Gastrocnemius medialis (tissue), 4 donors: ENCODE measurements around the gene CENPB. TPM values are rescaled to one million over a fixed set of nuclear protein-coding genes. Genes with fewer than 3 reads are reported as not detected.

ENCODE experiments used
- ATAC-seq, 2 donors: fragments of 150-250 bp; one replicate each; pipeline ENCODE4 v1.9.1; 2016
- DNase-seq, 2 donors: peaks; one replicate each; pipeline ENCODE4 v3.0.0-alpha.2; 2019
- H3K27ac ChIP-seq, 4 donors: fragments of 200-600 bp; sonication (generic); 1 replicate in 1 of 4; 2 replicates in 3 of 4; pipeline ENCODE4 v1.5.1; 2016 to 2018; ENCODE audit warnings: mild to moderate bottlenecking in 2 of 4, moderate library complexity in 1 of 4
- H3K27me3 ChIP-seq, 3 donors: fragments of 200-600 bp; sonication (generic) in 2 of 3; 1 replicate in 1 of 3; 2 replicates in 2 of 3; pipeline versions ENCODE4 v1.5.1 to v1.6.0; 2016 to 2019; ENCODE audit warnings: mild to moderate bottlenecking in 1 of 3, moderate library complexity in 1 of 3
- H3K36me3 ChIP-seq, 2 donors: fragments of 200-600 bp; sonication (generic) in 1 of 2; one replicate each; pipeline ENCODE4 v1.5.1; 2017 to 2018
- H3K4me1 ChIP-seq, 2 donors: fragments of 200-600 bp; sonication (generic) in 1 of 2; one replicate each; pipeline ENCODE4 v1.5.1; 2016 to 2017; ENCODE audit warnings: mild to moderate bottlenecking in 2 of 2
- H3K4me3 ChIP-seq, 4 donors: fragments of 200-600 bp; sonication (generic) in 3 of 4; 1 replicate in 1 of 4; 2 replicates in 3 of 4; pipeline ENCODE4 v1.5.1; 2016 to 2019; ENCODE audit warnings: mild to moderate bottlenecking in 2 of 4
- H3K9me3 ChIP-seq, 3 donors: fragments of 200-600 bp; sonication (generic) in 2 of 3; 1 replicate in 1 of 3; 2 replicates in 2 of 3; pipeline ENCODE4 v1.5.1; 2016 to 2019
- POLR2A ChIP-seq, 2 donors: fragments of 450-650 bp; IDR thresholded peaks; one replicate each; pipeline ENCODE4 v1.6.1; 2017; ENCODE audit warnings: antibody characterized with exemption in 2 of 2, mild to moderate bottlenecking in 2 of 2, moderate library complexity in 2 of 2
- in situ Hi-C, 4 donors: fragments of 200-750 bp; cut with MboI; loops; one replicate each; pipeline versions ENCODE4 v1.15.0 to v1.8.0; 2017; ENCODE audit warnings: low sequenced_read_pairs in 4 of 4
- intact Hi-C: fragments of 100-400 bp; cut with DNase I; formaldehyde crosslinking; loops from one replicate; pipeline ENCODE4 v1.15.1; 2023; ENCODE audit warnings: low total_unique reads
- total RNA-seq, 4 donors: library from RNA; depleted of rRNA; stranded (reverse); fragments of >200 nt; gene quantifications; one replicate each; pipeline versions ENCODE4 v1.1.0 to v1.2.3, GENCODE V29; 2016
- TF ChIP-seq, protein P1 (sequence below), 5 experiments: fragments of 450-650 bp in 3 of 5; fragments of 200-600 bp in 2 of 5; sonication (generic) in 2 of 5; IDR thresholded peaks in 4 of 5; conservative IDR thresholded peaks in 1 of 5; 1 replicate in 4 of 5; 2 replicates in 1 of 5; pipeline ENCODE4 v1.5.1; 2016 to 2019; ENCODE audit warnings: antibody characterized with exemption in 5 of 5, mild to moderate bottlenecking in 3 of 5, moderate library complexity in 3 of 5

Gene CENPB
- total RNA-seq, 4 donors from 2014 or later, result 67.5 to 186 (median 143) TPM

DNA sequence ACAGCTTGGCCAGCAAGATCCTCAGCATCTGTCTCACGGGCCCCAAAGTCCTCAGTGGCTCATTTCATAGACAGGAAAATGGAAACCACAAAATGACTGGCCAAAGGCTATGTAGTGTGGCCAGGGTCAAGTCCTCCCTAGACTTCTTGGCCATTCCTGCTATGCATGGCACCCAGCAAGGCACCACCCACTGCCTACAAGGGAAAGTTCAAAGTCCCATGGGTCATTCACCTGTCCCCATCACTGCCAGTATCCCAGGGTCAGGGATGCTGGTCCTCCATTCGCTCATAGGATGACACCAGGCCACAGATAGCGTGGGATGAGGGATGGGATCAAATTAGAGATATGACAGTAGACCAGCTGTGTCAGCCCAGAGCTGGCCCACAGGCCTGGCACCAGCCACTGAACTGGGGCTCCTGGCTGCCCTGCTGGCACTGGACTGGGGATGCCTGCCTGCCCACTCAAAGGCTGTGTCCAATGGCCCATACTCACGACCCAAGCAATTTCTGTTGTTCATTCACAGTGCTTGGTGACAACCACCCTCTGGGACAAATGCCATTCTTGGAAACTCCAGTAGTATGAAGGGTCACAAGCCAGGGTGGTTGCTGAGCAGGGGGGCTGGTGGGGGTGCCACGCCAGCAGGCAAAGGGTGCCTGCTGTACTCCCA lies 30.6 kb downstream of the CENPB start:
- ATAC-seq, result no peak
- peaks cover 0 to 7% (median under 1%) of the 10 kb centered on the region in 3 donors for H3K27me3 ChIP-seq
- H3K36me3 ChIP-seq, result no peaks in the 10 kb centered on the region
- intact Hi-C loops, result no loop called here
- no peak for TF ChIP-seq POLR2A (IDR thresholded peaks at IDR 0.05)
- TF ChIP-seq, protein P1, sequence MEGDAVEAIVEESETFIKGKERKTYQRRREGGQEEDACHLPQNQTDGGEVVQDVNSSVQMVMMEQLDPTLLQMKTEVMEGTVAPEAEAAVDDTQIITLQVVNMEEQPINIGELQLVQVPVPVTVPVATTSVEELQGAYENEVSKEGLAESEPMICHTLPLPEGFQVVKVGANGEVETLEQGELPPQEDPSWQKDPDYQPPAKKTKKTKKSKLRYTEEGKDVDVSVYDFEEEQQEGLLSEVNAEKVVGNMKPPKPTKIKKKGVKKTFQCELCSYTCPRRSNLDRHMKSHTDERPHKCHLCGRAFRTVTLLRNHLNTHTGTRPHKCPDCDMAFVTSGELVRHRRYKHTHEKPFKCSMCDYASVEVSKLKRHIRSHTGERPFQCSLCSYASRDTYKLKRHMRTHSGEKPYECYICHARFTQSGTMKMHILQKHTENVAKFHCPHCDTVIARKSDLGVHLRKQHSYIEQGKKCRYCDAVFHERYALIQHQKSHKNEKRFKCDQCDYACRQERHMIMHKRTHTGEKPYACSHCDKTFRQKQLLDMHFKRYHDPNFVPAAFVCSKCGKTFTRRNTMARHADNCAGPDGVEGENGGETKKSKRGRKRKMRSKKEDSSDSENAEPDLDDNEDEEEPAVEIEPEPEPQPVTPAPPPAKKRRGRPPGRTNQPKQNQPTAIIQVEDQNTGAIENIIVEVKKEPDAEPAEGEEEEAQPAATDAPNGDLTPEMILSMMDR (IDR thresholded peaks at IDR 0.05 in 4 of 5, conservative IDR thresholded peaks at IDR 0.05 in 1 of 5), result no peak
- H3K4me3 ChIP-seq, result no peak overlapping the region
- no peaks in the 10 kb centered on the region for H3K9me3 ChIP-seq
- no peak for DNase-seq
- no peak overlapping the region for H3K27ac ChIP-seq
- no peaks in the 10 kb centered on the region for H3K4me1 ChIP-seq
- in situ Hi-C loops, result loop anchor here in 1 of 4 donors (25.0 kb wide), 1 partner anchor 331 kb away; no protein-coding TSS in a partner anchor

DNA sequence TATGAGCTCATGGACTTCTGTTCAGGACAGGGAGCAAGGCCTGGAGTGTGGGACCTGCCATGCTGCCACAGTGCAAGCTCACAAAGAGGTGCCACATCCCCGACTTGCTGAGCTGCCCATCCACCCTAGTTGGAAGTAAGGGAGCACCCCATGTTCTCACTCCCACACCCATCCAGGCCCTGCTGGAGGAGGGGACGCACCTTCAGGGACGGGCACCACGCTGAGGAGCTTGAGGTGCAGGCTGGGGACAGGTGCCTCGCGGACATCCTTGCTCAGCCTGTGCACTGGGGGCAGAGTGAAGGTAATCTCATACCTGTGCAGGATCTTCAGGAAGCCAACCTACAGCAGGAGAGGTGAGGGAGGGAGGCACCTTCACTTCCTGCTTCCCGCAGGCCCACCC lies 31.3 kb downstream of the CENPB start:
- in situ Hi-C loops, result loop anchor here in 1 of 4 donors (25.0 kb wide), 1 partner anchor 332 kb away; no protein-coding TSS in a partner anchor
- no peak overlapping the region for H3K27ac ChIP-seq
- H3K4me1 ChIP-seq, result no peaks in the 10 kb centered on the region
- TF ChIP-seq, protein P1 (IDR thresholded peaks at IDR 0.05 in 4 of 5, conservative IDR thresholded peaks at IDR 0.05 in 1 of 5), result no peak
- no peak for TF ChIP-seq POLR2A (IDR thresholded peaks at IDR 0.05)
- intact Hi-C loops, result no loop called here
- no peaks in the 10 kb centered on the region for H3K36me3 ChIP-seq
- DNase-seq (no peak), ATAC-seq (no peak)
- no peaks in the 10 kb centered on the region for H3K9me3 ChIP-seq
- H3K4me3 ChIP-seq, result no peak overlapping the region
- H3K27me3 ChIP-seq, result peaks cover under 1 to 14% (median 5%) of the 10 kb centered on the region in 3 donors

GRCh38 chr20:3754276-3754630 lies 32.3 kb downstream of the CENPB start:
- H3K27ac ChIP-seq, result no peak overlapping the region
- H3K4me3 ChIP-seq, result no peak overlapping the region
- no peak for TF ChIP-seq POLR2A (IDR thresholded peaks at IDR 0.05)
- TF ChIP-seq, protein P1 (IDR thresholded peaks at IDR 0.05 in 4 of 5, conservative IDR thresholded peaks at IDR 0.05 in 1 of 5), result no peak
- in situ Hi-C loops (loop anchor here in 1 of 4 donors (25.0 kb wide), 1 partner anchor 333 kb away; no protein-coding TSS in a partner anchor), intact Hi-C loops (no loop called here)
- ATAC-seq (no peak), DNase-seq (no peak)
- peaks cover 5 to 20% (median 6%) of the 10 kb centered on the region in 3 donors for H3K27me3 ChIP-seq
- H3K4me1 ChIP-seq, result no peaks in the 10 kb centered on the region
- H3K36me3 ChIP-seq, result no peaks in the 10 kb centered on the region
- no peaks in the 10 kb centered on the region for H3K9me3 ChIP-seq

GRCh38 chr20:3753501-3754275 lies 32.9 kb downstream of the CENPB start:
- H3K9me3 ChIP-seq, result no peaks in the 10 kb centered on the region
- DNase-seq (no peak), ATAC-seq (no peak)
- intact Hi-C loops (no loop called here), in situ Hi-C loops (loop anchor here in 1 of 4 donors (25.0 kb wide), 1 partner anchor 334 kb away; no protein-coding TSS in a partner anchor)
- H3K4me1 ChIP-seq, result no peaks in the 10 kb centered on the region
- peak overlapping the region in 2 of 4 donors; percentile 1 to 10 for H3K27ac ChIP-seq
- H3K27me3 ChIP-seq, result peaks cover 6 to 20% (median 8%) of the 10 kb centered on the region in 3 donors
- TF ChIP-seq POLR2A (IDR thresholded peaks at IDR 0.05), result no peak
- TF ChIP-seq, protein P1 (IDR thresholded peaks at IDR 0.05 in 4 of 5, conservative IDR thresholded peaks at IDR 0.05 in 1 of 5), result no peak
- no peaks in the 10 kb centered on the region for H3K36me3 ChIP-seq
- no peak overlapping the region for H3K4me3 ChIP-seq
